GM18868 (cell line): ENCODE measurements around the gene SCAMP1.

Experiments
- ATAC-seq: cut with Tn5 transposase; IDR thresholded peaks from one replicate; pipeline ENCODE4 v1.9.1; 2021; ENCODE audit warnings: mild to moderate bottlenecking, moderate library complexity; ENCODE audit not compliant: unreplicated experiment

Gene SCAMP1

GRCh38 chr5:78490709-78491485, 130.5 kb downstream of the SCAMP1 start:
- ATAC-seq, result no peak

GRCh38 chr5:78492224-78492623, 131.8 kb downstream of the SCAMP1 start:
- ATAC-seq, result no peak

GRCh38 chr5:78492650-78493049, 132.2 kb downstream of the SCAMP1 start:
- no peak for ATAC-seq

- ATAC-seq, result no peak
These were observed 135.4 kb downstream of the SCAMP1 start for GRCh38 chr5:78495800-78496199.

GRCh38 chr5:78496373-78496772, 136.0 kb downstream of the SCAMP1 start:
- no peak for ATAC-seq

GRCh38 chr5:78497573-78498533, 137.4 kb downstream of the SCAMP1 start:
- ATAC-seq, result peak; percentile 54

- no peak for ATAC-seq
These were observed 139.1 kb downstream of the SCAMP1 start for GRCh38 chr5:78499485-78499884.

GRCh38 chr5:78500028-78500427, 139.6 kb downstream of the SCAMP1 start:
- ATAC-seq, result no peak

- no peak for ATAC-seq
These were observed 140.5 kb downstream of the SCAMP1 start for GRCh38 chr5:78500871-78501270.

- no peak for ATAC-seq
These were observed 141.3 kb downstream of the SCAMP1 start for GRCh38 chr5:78501411-78502352.

- no peak for ATAC-seq
These were observed 143.7 kb downstream of the SCAMP1 start for GRCh38 chr5:78503958-78504653.

GRCh38 chr5:78504704-78505677, 144.6 kb downstream of the SCAMP1 start:
- ATAC-seq, result no peak

- ATAC-seq, result no peak
These were observed 145.4 kb downstream of the SCAMP1 start for GRCh38 chr5:78505860-78506259.

GRCh38 chr5:78506261-78507024, 146.0 kb downstream of the SCAMP1 start:
- ATAC-seq, result no peak

GRCh38 chr5:78507531-78507930, 147.1 kb downstream of the SCAMP1 start:
- ATAC-seq, result no peak

GRCh38 chr5:78508186-78508765, 147.9 kb downstream of the SCAMP1 start:
- no peak for ATAC-seq

- no peak for ATAC-seq
These were observed 148.9 kb downstream of the SCAMP1 start for GRCh38 chr5:78509145-78509865.
